Small intestine (tissue), 7 donors: ENCODE results near the gene FAM53B. TPM values are rescaled to one million over a fixed set of nuclear protein-coding genes. Genes with fewer than 3 reads are reported as not detected.

Source experiments
- DNase-seq, 2 donors: peaks; one replicate each; pipeline versions ENCODE4 v3.0.0 to v3.0.0-alpha.2; 2013
- FAIRE-seq: peaks from 2 replicates; lab custom pipeline; 2012; peaks lifted over from hg19 to GRCh38; lab: Jason Lieb, UNC
- H3K27ac ChIP-seq, 3 donors: one replicate each; pipeline ENCODE4 v1.5.1; 2013; ENCODE audit warnings: low read length in 2 of 3, mild to moderate bottlenecking in 2 of 3, control low read depth in 1 of 3, inconsistent platforms in 1 of 3, low read depth in 1 of 3, moderate library complexity in 1 of 3
- H3K27me3 ChIP-seq, 3 donors: one replicate each; pipeline ENCODE4 v1.6.1; 2013; ENCODE audit warnings: low read length in 3 of 3, inconsistent platforms in 1 of 3; ENCODE audit not compliant: control insufficient read depth in 3 of 3, insufficient read depth in 3 of 3
- H3K36me3 ChIP-seq, 3 donors: one replicate each; pipeline ENCODE4 v1.6.1; 2013; ENCODE audit warnings: low read length in 3 of 3, inconsistent platforms in 1 of 3, low read depth in 1 of 3, mild to moderate bottlenecking in 1 of 3, moderate library complexity in 1 of 3; ENCODE audit not compliant: control insufficient read depth in 3 of 3, insufficient read depth in 2 of 3
- H3K4me1 ChIP-seq, 3 donors: one replicate each; pipeline ENCODE4 v1.6.1; 2013; ENCODE audit warnings: low read length in 2 of 3, inconsistent platforms in 1 of 3, low read depth in 1 of 3, mild to moderate bottlenecking in 1 of 3, moderate library complexity in 1 of 3; ENCODE audit not compliant: control insufficient read depth in 3 of 3, insufficient read depth in 2 of 3
- H3K4me3 ChIP-seq, 3 donors: one replicate each; pipeline ENCODE4 v1.5.1; 2013; ENCODE audit warnings: low read length in 3 of 3, control low read depth in 1 of 3, inconsistent platforms in 1 of 3, low read depth in 1 of 3, mild to moderate bottlenecking in 1 of 3, moderate library complexity in 1 of 3
- H3K9me3 ChIP-seq, 2 donors: one replicate each; pipeline ENCODE4 v1.6.1; 2013; ENCODE audit warnings: low read depth in 1 of 2, low read length in 1 of 2; ENCODE audit not compliant: control insufficient read depth in 2 of 2, insufficient read depth in 1 of 2
- WGBS, 3 donors: extraction: QIAGEN DNeasy Blood & Tissue Kit; methylation state at CpG; one replicate each; pipeline ENCODE4 v1.1.7; 2013; 5-methylcytosine and 5-hydroxymethylcytosine counted together
- polyA plus RNA-seq, 4 donors: library from polyadenylated mRNA; stranded (reverse) in 3 of 4; unstranded in 1 of 4; fragments of 200-250 nt in 3 of 4; fragments of 120-200 nt in 1 of 4; gene quantifications; one replicate each; pipeline versions ENCODE4 v1.2.1 to v1.2.3, GENCODE V29; 2013
- donor health status: healthy with polysubstance abuse.
- donor health status: control.
- donor health status: control.
- donor health status: Bipolar disorder and iron deficiency.
- donor health status: healthy.

The FAM53B gene
- polyA plus RNA-seq, 4 donors, result 15.1 to 30.2 (median 22.8) TPM

GRCh38 chr10:124650820-124651401 lies 93.3 kb downstream of the FAM53B start:
- FAIRE-seq, result no peak
- peak in 1 of 2 donors; percentile 56 for DNase-seq
- 68 to 83% (median 73%) methylated on average over 13 of the region's 13 CpGs for WGBS, 3 donors
- no peak overlapping the region for H3K4me3 ChIP-seq
- H3K4me1 ChIP-seq, result peaks cover 25 to 75% (median 45%) of the 10 kb centered on the region in 3 donors
- H3K36me3 ChIP-seq, result peaks cover 0 to 90% (median 0%) of the 10 kb centered on the region in 3 donors
- no peaks in the 10 kb centered on the region for H3K9me3 ChIP-seq
- no peaks in the 10 kb centered on the region for H3K27me3 ChIP-seq
- H3K27ac ChIP-seq, result peak overlapping the region; percentile 55 to 81 (median 59)

DNA sequence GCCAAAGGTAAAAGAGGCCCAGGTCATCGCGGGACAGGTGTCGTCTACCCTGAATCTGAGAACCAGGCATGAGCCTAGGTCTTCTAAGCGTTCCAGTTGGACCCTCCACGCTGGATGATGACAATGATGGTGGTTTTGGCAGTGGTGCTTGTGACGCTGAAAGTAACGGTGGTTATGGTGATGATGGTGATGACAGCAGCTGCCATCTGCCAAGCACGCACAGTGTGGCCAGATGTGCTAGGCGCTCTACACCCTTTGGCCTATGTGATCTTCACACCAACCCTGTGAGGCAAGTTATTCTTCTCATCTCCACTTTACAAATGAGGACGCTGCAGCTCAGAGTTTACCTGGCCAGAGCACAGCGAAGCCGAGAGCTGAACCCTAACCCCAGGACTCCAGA lies 93.9 kb downstream of the FAM53B start:
- H3K9me3 ChIP-seq, result no peaks in the 10 kb centered on the region
- 68 to 85% (median 74%) methylated on average over 12 of the region's 12 CpGs for WGBS, 3 donors

GRCh38 chr10:124649214-124649613 lies 95.0 kb downstream of the FAM53B start:
- no peak for FAIRE-seq
- peaks cover 0 to 87% (median 0%) of the 10 kb centered on the region in 3 donors for H3K36me3 ChIP-seq
- H3K27me3 ChIP-seq, result no peaks in the 10 kb centered on the region
- no peak overlapping the region for H3K4me3 ChIP-seq
- no peak for DNase-seq
- peaks cover 25 to 81% (median 45%) of the 10 kb centered on the region in 3 donors for H3K4me1 ChIP-seq
- peak overlapping the region; percentile 59 to 85 (median 79) for H3K27ac ChIP-seq
- no peaks in the 10 kb centered on the region for H3K9me3 ChIP-seq
- WGBS, 3 donors, result 37 to 54% (median 43%) methylated on average over 5 of the region's 5 CpGs

More for the DNA sequence above, 93.9 kb downstream of the FAM53B start:
- peaks cover 0 to 90% (median 0%) of the 10 kb centered on the region in 3 donors for H3K36me3 ChIP-seq
- no peak overlapping the region for H3K4me3 ChIP-seq
- FAIRE-seq (no peak), DNase-seq (no peak)
- peaks cover 25 to 81% (median 45%) of the 10 kb centered on the region in 3 donors for H3K4me1 ChIP-seq
- no peaks in the 10 kb centered on the region for H3K27me3 ChIP-seq
- H3K27ac ChIP-seq, result peak overlapping the region; percentile 55 to 81 (median 59)

- H3K9me3 ChIP-seq, result no peaks in the 10 kb centered on the region
- H3K27me3 ChIP-seq, result no peaks in the 10 kb centered on the region
- 42 to 69% (median 56%) methylated on average over 9 of the region's 9 CpGs for WGBS, 3 donors
- DNase-seq, result peak; percentile 47 to 62
- peak overlapping the region; percentile 59 to 85 (median 79) for H3K27ac ChIP-seq
- H3K36me3 ChIP-seq, result peaks cover 0 to 87% (median 0%) of the 10 kb centered on the region in 3 donors
- peaks cover 25 to 78% (median 45%) of the 10 kb centered on the region in 3 donors for H3K4me1 ChIP-seq
- no peak overlapping the region for H3K4me3 ChIP-seq
- FAIRE-seq, result no peak
Measured at GRCh38 chr10:124648738-124649137, 95.4 kb downstream of the FAM53B start.

GRCh38 chr10:124648131-124648475 lies 96.1 kb downstream of the FAM53B start:
- H3K36me3 ChIP-seq, result peaks cover 0 to 87% (median 0%) of the 10 kb centered on the region in 3 donors
- H3K27me3 ChIP-seq, result no peaks in the 10 kb centered on the region
- DNase-seq (no peak), FAIRE-seq (no peak)
- no peak overlapping the region for H3K4me3 ChIP-seq
- H3K9me3 ChIP-seq, result no peaks in the 10 kb centered on the region
- WGBS, 3 donors, result 54 to 72% (median 57%) methylated on average over 5 to 7 of the region's 7 CpGs
- H3K27ac ChIP-seq, result peak overlapping the region; percentile 59 to 85 (median 79)
- H3K4me1 ChIP-seq, result peaks cover 25 to 74% (median 45%) of the 10 kb centered on the region in 3 donors

DNA sequence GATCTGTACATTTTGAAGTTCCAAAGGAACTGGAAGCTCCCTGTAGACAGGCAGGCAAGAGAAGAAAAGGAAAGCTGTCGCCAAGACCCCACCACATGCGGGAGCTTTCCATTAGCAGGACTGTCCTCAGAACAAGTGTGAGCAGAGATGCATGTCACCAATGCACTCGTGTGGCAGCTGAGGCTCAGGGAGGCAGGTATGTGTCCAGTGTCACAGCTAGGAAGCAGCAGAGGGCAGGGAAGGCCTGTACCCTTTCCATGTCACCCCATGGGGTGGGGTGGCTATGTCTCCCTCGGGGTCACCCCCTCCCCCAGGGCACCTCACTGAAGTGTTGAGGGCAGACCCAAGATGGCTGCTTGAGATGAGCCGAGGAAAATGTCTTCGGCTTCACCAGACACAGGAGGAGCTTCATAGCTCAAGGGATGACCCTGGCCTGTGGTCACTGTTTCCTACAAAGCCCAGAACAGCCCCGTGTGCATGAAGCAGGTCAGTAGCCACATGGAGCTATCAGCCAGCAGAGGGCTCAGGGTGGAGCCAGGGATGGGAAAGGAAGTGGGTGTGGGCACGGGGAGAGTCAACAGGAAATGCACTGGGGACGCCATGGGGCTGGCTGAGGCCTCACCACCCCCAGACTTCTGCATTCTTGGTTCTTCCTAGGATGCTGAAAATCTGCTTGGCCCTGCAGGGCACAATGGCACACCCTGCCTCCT lies 96.6 kb downstream of the FAM53B start:
- no peaks in the 10 kb centered on the region for H3K9me3 ChIP-seq
- DNase-seq (peak; percentile 53 to 80), FAIRE-seq (no peak)
- H3K27me3 ChIP-seq, result no peaks in the 10 kb centered on the region
- 46 to 57% (median 55%) methylated on average over 9 of the region's 9 CpGs for WGBS, 3 donors
- H3K4me3 ChIP-seq, result no peak overlapping the region
- peaks cover 0 to 88% (median 0%) of the 10 kb centered on the region in 3 donors for H3K36me3 ChIP-seq
- peak overlapping the region; percentile 59 to 85 (median 79) for H3K27ac ChIP-seq
- peaks cover 25 to 70% (median 41%) of the 10 kb centered on the region in 3 donors for H3K4me1 ChIP-seq

- DNase-seq (peak; percentile 92 to 98), FAIRE-seq (no peak)
- 51 to 68% (median 67%) methylated on average over 19 of the region's 19 CpGs for WGBS, 3 donors
- Histone ChIP-seq H3K9me3 (no peaks in the 10 kb centered on the region), H3K36me3 (peaks cover 0 to 88% (median 0%) of the 10 kb centered on the region in 3 donors), H3K27ac (peak overlapping the region; percentile 45 to 79 (median 59)), H3K4me3 (no peak overlapping the region), H3K4me1 (peaks cover 25 to 67% (median 38%) of the 10 kb centered on the region in 3 donors), H3K27me3 (no peaks in the 10 kb centered on the region)
Measured at GRCh38 chr10:124646483-124647352, 97.5 kb downstream of the FAM53B start.
